NCI-H1105 treated with DMSO at 0.1 percent for 48 hours (cell line): Measurements from ENCODE around the gene GINS1.

ENCODE experiments used
- DNase-seq: peaks from one replicate; lab custom pipeline; 2025; lab: John Stamatoyannopoulos, UW

The GINS1 gene

DNA sequence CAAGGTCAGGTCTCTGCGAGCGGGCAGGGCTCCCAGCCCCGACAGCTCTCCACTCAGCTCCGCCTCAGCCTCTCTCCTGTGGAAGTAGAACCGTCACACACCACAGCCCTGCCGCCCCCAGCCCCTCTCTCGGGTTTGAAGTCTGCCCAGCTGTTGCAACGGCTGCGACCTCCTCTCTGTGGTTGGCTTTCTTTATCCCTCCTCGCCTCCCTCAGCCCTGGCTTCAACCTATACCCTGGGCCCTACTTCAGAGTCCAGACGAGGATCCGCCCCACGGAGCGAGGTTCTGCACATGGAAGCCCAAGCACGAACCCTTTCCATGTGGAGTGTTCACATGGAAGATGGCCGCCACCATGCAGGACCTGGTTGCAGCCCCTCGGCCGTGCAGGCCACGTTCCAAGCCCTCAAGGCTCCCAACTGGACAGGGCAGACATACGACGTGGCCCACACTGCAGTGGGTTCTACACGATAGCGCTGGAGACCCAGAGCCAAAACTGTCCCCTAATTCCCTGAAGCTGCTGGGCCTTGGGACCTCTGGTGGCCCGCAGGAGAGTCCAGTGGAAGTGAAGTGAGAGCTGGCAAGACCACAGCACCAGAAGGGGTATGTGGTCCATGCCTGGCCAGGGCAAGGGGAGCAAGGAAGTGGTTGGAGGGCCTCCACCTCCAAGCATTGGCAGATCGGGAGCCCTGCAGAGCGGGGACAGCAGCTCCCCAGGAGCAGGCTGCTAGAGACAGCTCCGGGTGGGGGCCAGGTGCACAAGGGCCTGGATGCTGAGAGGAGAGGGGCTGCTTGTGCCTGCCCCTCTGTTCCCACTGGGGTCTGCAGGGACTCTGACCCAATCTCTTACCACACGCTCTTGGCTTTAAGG lies 69.8 kb downstream of the GINS1 start:
- DNase-seq, result no peak

DNA sequence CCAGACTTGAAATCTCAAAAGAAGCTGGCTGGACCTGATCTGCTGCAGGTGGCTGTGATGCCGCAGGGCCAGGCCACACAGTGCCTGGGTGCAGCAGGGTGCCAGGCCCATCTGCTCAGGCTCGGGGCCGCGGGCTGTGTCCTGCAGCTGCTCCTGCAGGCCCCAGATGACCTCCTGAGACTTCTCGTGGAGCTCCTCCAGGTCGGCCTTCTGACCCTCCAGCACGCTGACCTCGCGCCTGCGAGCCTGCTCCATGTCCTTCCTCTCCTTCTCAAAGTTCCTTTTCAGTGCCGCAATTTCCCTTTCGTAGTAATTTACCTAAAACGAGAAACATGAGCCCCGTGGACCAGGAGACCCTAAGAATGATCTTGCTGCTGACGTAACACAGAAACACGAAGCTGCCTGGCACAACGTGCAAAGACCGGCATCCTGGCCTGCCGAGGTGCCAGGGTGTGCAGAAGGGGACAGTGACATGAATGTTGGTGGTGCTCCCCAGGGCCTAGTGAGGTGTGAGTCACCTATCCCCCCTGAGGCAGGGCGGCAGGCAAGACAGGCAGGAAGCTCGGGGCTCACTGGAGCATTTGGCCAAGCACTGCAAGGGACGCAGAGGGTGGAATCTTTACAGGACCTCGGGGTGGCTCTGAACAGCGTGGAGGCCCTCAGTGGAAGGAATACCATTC lies 71.6 kb downstream of the GINS1 start:
- DNase-seq, result no peak

DNA sequence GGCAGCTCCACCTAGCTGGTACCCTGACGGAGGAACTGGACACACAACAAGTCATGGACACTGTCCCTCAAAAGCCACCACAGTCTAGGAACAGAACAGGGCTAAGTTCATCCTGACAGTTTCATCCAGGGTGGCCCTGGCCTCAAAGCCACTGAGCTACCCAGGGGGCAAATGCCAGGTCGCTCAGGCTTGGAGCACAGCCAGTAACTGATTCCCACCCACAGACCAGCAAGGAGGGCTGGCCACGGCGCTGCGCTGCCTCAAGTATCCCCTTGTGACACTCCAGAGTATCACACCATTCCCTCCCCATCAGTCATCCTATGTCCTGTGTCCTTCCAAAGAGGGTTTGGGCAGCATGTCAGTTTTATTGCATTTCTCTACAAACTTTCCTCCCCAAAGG lies 72.2 kb downstream of the GINS1 start:
- no peak for DNase-seq

DNA sequence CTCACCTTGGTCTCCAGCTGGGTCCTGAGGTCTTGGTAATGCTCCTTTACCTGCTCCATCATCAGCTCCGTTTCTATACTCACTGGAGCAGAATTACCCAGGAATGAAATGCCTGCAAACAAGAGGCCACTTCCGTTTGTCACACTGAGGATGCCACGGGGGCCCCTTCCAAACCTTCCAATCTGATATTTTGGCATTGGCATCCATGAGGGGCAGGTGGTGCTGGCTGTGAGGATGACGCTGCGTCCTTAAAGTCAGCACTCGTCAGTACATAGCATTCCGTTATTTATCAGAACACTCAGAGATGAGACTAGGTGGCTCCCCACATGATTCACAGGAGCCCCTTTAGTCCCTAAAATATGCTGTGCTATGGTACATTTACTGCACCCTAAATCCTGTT lies 72.7 kb downstream of the GINS1 start:
- no peak for DNase-seq

DNA sequence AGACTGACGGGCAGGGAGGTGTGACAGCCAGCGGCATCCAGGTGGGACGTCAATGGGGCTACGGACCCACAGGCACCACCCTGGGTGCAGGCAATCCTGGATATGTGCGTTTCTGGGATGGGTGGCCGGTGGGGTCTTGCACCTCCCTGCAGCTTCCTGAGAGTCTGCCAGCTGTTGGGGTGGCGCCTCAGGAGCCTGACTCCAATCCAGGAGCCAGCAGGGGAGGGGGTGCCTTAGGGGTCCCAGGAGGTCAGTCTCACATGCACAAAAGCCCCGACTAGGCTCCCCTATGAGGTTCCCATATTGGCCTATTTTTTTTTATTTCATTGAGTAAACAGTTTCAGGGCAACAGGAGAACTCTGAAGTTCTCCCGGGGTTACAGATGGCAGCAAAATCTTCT lies 73.3 kb downstream of the GINS1 start:
- DNase-seq, result no peak

DNA sequence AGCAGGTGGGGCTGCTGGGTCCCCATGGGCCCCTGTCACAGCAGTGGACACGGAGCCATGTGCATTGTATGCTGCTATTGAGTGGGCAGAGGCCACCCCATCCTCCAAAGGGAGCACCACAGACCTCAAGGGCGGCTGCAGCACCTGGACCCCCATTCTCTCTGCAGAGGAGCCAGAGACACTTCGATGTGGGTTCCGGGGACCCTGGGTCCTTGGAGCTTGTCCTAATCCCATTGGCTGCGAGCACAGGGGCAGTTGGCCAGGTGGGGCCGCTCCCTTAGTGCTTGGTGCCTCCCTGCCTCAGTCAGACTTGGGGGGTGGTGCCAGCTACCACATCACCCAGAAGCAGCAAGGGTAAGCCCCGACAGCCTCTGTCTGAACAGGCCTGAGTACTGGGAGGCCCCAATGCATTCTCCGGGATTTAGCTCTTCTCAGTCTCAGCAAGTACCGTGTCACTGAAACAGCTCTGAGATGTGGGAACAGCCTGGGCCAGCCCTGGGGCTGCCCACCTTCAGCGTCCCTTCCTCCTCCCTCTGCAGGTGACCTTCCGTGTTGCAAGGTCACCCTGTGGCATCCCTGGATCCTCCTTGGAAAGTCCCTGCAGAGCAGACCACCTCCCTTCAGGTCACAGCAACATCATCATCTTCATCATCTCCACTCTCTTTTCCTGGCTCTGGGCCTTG lies 73.9 kb downstream of the GINS1 start:
- DNase-seq, result no peak

DNA sequence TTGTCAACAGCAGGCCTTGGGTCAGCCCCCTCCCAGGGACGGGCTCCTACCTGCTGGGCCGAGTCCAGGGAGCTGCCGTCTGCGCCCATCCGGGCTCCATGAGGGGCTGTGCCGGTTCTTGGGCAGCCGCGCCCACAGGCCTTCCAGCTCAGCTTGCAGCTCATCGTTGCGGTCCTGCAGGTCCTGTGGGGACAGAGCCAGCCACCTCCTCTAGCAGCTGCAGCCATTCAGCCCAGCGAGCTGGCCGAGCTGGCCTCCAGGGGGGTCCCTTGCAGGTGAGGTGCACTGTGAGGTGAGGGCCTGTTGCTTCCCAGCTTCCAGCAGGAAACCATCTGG lies 74.4 kb downstream of the GINS1 start:
- DNase-seq, result no peak

DNA sequence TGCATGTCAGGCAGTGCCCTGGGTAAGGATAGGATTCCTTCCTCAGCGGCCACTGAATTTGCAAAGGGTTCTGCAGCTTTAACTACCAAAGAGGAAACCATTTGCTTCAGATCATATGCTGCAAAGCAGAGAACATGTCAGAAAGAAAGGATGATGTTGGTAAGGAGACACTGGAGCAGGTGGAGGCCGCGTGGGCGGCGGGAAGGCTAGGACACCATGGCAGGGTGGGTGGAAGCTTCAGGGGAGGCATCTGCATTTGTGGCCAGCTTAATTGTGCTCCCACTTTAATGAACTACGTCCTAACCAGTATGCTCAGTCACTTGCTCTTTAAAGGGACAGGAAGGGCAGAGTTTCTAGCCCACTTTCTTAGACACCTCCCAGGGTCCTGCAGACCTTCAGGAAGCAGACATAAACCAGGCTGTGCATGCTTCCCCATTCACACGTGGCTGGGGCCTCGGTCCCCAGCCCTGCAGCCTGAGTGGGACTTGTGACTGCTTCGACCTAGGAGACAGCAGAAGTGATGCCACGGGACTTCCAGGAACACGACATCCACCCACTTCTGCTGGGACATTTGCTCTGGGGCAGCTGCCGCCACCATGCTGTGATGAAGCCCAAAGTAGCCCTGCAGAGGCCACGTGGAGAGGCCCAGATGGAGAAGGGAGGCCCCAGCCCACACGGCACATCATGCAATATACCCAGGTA lies 76.1 kb downstream of the GINS1 start:
- DNase-seq, result no peak

DNA sequence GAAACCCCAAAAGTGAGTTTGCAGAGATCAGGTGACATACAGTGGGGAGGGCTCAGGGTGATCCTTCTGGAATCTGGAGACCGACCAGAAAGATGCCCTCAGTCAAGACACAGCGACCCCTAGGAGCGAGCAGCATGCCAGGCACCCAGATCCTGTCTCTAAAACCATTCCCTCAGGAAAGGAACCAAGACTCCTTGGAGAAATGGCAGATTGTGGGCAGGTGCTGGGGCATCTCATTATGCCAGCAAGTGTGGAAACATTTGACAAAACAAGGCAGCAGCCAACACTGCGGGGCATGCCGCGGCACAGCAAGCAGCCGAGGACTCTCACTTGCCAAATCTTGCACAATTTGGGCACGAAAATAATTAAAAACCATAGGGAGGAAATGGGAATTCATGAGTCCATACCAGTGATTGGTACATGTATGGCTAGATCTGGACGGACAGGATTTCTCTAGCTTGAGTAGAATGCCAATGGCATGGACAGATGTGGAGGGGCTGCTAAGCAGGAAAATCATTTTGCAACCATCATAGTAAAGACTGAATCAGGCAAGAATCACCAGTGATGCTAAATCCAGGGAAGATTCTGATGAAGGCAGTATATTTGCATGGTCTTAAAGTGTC lies 76.9 kb downstream of the GINS1 start:
- DNase-seq, result no peak

DNA sequence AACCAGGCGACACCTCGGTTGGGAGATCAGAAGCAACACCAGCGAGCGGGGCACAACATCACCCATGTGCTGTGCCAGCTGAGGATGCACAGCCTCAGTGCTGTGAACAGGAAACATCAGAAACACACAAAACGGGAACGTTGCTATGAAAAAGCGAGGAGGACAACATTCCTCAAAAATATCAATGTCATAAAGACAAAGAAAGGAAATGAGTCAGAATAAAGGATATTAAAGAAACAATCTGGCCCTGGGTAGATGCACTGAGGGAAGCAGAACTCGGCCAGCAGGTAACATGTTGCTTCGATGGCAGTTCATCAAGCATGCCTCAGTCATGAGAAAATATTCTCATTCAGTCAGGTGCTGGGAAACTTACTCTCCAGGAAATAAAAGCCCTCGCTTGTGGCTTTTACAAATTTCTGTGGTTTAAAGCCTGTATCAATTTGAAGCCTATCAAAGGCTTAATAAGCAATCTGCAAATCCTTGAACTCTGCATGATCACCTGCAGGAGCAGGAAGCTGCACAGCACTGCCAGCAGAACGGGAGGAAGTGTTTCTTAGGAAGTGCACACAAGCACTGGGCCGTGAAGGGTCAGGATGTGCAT lies 77.5 kb downstream of the GINS1 start:
- DNase-seq, result no peak

DNA sequence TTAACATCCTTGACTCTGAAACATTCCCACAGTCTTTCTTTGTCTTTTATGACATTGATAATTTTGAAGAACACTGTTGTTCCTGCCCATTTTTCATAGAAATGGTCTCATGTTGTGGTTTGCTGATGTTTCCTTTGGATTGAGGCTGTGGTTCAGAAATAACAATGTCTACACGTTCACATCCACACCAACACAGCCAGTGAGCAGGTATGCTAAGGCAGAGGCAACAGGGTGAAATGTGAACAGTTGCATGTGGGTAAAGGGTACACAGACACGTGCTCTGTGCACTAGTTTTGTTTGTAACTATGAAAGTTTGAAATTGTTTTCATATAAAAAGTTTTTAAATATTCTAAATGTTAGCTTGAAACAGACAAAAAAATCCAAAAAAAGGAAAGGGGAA lies 78.4 kb downstream of the GINS1 start:
- no peak for DNase-seq

DNA sequence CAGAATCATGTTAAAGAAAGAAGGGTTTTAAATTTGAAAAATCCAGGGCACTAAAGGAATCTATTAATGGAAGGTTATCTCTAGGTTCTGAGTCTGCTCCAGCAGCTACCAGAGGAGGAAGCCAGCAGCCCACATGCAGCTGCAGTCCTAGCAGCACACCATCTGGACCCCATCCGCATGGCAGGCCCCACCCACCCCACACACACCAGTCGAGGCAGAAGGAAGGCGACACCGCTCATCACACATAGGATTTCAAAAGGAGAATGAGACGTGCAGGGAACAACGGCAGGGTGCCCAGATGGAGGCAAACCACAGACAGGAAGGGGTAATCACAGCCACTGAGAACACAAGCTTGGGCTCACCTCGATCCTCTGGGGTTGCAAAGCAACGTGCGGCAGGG lies 78.9 kb downstream of the GINS1 start:
- no peak for DNase-seq

DNA sequence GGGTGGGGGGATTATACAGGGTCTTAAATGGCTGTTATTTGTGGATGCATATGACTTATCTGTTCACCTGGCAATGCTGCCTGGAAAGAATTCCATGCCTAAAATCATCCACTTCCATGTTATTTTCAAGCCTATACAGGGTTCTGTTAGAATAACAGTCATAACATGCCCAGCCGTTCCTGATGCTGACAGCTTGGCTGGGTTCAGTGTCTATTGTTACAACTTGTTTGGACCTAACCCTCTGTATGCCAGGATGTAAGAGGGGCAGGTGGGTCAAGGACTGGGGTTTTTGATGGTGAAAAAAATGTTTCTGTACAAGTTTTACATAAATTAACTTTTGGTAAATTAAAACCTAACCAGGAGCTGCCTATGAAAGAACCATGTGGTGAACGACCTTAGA lies 79.8 kb downstream of the GINS1 start:
- DNase-seq, result no peak

DNA sequence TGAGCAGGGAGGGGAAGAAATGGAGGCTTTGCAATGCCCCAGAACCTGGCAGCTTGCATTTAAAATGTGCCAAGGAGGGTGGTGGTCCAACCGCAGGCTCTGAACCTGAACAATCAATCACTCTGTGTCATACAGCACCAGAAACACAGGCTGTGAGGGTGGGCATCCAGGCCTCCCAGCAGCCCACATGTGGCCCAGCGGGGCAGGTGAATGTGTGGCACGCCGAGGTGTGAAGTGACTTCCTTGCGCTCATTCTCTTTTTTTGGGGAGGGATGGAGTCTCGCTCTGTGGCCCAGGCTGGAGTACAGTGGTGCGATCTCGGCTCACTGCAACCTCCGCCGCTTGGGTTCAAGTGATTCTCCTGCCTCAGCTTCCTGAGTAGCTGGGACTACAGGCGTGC lies 80.5 kb downstream of the GINS1 start:
- DNase-seq, result no peak

DNA sequence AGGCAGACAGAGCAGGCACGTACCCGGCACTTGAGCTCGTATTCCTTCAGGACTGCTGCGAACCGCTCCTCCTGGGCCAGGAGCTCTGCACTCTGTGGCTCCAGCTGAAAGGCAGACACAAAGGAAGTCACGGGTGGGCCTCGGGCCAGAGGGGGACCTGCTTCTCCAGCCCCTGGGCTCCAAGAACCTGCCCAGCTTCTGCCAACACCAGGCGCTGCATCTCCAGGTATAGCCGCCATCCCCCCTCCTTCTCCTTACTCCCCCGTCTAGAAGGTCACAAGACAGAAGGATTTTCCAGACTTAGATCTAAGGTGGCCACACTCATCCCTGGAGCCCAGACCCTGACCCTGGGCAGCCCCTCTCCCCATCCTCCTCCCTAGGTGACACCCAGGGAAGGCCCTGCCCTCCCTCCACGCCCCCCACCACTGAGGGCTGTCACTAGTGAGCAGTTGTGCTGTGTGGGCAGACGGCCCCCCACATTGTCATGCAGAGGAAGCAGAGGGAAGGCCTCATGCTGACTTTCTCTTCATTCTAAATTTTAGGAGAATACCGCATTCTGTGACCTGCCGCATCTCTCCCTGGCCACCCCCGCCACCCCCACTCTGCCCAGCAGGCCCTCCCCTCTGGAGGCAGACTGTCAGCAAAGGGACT lies 81.9 kb downstream of the GINS1 start:
- DNase-seq, result no peak

DNA sequence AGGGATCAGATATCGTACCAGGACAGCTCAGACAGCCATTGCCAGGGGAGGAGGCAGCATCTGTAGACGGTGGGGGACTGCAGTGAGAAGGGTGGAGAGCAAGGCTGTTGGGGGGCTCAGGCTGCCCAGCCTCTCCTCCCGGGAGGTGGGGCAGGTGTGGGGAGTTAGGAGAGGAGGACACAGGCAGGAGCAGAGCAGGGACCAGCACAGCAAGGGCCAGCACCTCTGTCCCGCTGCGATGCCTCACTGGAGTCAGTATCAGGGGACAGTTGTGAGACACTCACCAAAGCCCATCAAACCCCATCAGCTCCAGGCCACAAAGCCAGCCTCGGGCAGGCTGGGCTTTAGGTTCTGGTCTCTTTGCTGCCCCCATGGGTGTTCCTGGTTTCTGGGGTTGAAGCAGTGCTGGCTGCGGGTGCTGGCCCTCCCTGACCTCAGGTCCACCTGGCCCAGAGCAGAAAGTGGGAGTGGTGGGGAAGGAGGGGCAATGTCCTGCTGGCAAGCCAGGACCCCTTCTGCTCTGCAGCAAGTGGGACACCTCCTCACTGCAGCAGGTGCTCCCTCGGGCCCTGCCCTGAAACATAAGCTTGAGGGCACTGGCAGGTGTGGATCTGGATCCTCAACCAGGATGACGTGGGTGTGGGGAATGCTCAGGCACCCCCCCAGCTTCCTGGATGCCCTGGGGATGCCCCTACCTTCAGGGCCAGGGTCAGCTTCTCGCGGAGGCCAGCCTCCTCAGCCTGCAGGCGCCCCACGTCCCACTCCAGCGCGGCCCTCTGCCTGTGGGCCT lies 83.4 kb downstream of the GINS1 start:
- no peak for DNase-seq

DNA sequence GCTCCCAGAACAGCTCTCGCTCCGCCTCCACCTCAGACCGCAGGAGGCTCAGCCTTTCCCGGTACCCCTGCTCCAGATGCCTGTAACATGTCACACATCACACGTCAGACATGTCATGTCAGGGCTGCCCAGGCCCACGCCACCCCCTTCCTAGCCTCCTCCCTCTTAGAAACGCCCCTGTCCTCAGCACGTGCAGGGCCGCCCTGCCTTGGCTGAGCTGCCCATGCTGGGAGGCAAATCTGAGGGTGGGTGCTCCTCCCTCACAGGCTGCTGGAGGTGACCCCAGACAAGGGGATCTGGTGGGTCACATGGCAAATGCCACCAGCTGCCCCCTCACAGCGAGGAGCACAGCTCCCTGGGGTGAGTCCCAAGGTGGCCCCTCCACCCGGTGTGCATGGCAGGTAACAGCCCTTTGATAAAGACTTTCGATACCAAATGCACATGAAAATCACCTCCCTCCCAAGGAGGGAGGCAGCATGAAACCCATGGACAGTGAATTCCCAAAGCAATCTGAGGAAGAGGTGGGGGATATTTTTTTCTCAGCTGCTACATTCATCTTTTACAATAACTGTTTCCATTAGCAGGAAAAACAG lies 84.1 kb downstream of the GINS1 start:
- DNase-seq, result no peak

DNA sequence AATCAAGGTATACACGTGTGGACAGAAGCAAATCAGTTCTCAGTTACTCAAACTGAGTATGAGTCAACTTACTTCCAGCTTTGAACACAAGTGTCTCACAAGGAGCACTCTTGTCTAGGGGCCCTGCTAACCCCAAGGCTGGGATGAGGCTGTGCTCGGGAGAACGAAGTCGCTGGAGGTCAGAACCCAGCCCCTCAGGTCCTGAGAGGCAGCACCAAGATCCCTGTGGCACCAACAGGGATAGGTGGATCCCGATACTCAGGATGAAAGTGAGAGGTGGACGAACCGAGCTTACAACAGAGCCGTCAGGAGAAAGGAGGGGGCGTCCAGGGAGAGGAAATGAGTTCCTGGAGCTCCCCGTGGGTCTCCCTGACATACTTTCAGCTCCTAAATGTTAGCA lies 85.7 kb downstream of the GINS1 start:
- DNase-seq, result no peak

DNA sequence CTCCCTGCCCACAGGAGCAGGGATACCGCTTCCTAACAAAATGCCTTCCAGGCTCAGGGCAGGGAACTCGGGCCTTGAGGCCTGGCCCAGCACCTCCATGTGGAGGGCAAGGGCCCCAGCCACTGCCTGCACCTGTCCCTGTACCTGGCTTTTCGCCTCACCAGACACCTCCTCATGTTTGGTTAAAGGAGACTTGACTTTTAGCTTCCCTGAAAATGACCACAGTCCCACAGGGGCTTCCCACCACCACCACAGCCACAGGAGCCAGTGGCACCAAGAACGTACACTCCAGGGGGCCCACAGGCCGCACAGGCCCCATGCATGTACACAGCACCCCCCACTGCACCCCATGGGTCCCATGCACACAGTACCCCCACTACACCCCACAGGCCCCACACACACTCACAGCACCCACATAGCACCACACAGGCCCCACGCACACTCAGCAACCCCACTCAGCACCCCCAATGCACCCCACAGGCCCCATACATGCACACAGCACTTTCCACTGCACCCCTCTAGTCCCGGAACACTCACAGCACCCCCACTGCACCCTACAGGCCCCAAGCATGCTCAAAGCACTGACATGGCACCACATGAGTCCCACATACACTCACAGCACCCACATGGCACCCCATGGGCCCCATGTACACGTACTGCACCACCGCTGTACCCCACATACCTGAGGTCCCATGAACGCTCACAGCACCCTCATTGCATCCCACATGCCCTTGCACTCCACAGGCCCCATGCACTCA lies 86.5 kb downstream of the GINS1 start:
- no peak for DNase-seq
